Superior temporal gyrus (tissue), 1 donor: ENCODE measurements around the gene ADIPOR1.
"Not testable (repeated sequence)": the region's sequence is repeated elsewhere in the genome, so short reads cannot be mapped to it uniquely, and the experiment has no call there.

ENCODE experiments used
- DNase-seq: peaks from one replicate; pipeline ENCODE4 v3.0.0-alpha.2; 2016; ENCODE audit errors: extremely low spot score

The ADIPOR1 gene

DNA sequence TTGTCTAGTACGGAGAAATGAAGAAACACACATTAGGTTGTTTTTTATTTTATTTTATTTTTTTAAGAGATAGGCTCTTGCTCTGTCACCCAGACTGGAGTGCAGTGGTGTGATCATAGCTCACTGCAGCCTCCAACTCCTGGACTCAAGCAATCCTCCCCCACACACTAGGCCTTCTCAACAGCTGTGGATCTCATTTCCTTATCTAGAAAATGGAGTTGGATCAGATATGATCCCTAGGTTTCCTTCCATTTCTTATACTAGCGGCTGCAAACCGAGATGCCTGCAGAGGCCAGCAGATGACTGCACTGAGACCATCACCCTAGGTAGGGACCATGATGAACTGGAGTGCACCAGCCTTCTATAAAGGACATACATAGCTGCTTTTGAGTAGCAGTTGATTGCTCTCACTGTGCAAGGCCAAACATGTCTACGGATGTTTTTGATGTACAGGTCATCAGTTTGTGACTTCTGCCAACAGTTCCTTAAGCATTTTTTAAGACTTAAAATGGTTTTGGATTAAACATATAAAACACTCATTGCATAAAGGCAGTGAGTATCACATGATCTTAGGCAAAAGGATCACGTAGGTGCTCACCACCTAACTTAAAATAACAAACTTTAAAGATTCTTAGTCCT is 19.7 kb downstream of the ADIPOR1 start:
- DNase-seq = no peak

DNA sequence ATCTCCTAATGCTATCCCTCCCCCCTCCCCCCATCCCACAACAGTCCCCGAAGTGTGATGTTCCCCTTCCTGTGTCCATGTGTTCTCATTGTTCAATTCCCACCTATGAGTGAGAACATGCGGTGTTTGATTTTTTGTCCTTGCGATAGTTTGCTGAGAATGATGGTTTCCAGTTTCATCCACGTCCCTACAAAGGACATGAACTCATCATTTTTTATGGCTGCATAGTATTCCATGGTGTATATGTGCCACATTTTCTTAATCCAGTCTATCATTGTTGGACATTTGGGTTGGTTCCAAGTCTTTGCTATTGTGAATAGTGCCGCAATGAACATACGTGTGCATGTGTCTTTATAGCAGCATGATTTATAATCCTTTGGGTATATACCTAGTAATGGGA is 21.7 kb downstream of the ADIPOR1 start:
- DNase-seq = not testable (repeated sequence)

- DNase-seq = no peak
These were observed 22.3 kb downstream of the ADIPOR1 start for GRCh38 chr1:202935844-202936243.

GRCh38 chr1:202934755-202935154 is 23.4 kb downstream of the ADIPOR1 start:
- DNase-seq = no peak

DNA sequence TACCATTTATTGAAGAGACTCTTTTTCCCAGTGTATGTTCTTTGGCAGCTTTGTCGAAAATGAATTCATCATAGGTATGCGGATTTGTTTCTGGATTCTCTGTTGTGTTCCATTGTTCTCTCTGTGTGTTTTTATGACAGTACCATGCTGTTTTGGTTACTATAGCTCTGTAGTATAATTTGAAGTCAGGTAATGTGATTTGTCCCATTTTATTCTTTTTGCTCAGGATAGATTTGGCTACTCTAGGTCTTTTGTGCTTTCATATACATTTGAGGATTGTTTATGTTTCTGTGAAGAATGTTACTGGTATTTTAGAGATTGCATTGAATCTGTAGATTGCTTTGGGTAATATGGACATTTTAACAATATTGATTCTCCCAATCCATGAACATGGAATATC is 25.6 kb downstream of the ADIPOR1 start:
- DNase-seq = no peak

GRCh38 chr1:202926581-202927491 is 31.3 kb downstream of the ADIPOR1 start, which contains the start of gene KLHL12:
TSS of gene KLHL12 (minus strand) at chr1:202927234. CDS start at chr1:202925162, 2,072 bp downstream.
- DNase-seq = peak; percentile 97

- no peak for DNase-seq
These were observed 34.6 kb downstream of the ADIPOR1 start for GRCh38 chr1:202923533-202923932.

DNA sequence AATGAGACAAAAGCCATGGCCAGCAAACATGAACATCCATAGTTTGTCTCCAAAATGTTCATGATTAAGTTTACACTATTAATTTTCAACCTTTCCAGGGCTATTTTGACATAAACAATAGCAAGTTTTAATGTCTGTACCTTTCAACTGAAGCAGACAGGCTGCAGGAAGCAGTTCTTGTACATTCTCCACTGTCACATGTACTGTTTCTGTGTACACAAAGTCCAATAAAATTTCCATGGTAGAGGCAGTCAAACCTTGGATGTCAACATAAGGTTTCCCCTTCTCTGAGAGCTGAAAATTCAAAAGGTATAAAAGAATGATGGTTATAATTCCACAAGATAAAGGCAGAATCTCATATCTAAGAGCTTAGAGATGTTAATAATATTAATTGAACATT is 38.5 kb downstream of the ADIPOR1 start:
- DNase-seq = no peak

GRCh38 chr1:202915146-202915545 is 43.0 kb downstream of the ADIPOR1 start:
- no peak for DNase-seq

DNA sequence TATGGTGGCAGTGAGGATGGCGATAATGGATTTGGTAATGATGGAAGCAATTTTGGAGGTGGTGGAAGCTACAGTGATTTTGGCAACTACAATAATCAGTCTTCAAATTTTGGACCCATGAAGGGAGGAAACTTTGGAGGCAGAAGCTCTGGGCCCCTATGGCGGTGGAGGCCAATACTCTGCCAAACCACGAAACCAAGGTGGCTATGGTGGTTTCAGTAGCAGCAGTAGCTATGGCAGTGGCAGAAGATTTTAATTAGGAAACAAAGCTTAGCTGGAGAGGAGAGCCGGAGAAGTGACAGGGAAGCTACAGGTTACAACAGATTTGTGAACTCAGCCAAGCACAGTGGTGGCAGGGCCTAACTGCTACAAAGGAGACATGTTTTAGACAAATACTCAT is 45.6 kb downstream of the ADIPOR1 start:
- DNase-seq = not testable (repeated sequence)

GRCh38 chr1:202909494-202909893 is 48.6 kb downstream of the ADIPOR1 start:
- DNase-seq = no peak

- no peak for DNase-seq
These were observed 49.1 kb downstream of the ADIPOR1 start for GRCh38 chr1:202908998-202909397.

DNA sequence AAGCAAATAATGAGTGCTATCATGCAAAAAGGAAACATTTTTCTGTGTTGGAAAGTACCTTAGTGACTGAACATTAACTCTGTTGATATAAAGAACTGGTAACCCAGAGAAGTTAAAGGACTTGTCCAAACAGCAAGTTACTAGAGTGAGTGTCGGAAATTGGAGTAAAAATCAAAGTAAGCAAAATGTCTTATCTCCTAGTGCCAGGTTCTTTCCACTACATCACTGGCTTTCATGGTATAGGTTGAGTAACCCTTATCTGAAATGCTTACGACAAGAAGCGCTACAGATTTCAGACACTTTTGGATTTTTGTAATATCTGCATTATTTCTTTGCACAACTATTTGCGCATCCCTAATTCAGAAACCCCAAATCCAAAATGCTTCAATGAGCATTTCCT is 52.8 kb downstream of the ADIPOR1 start:
- DNase-seq = no peak

DNA sequence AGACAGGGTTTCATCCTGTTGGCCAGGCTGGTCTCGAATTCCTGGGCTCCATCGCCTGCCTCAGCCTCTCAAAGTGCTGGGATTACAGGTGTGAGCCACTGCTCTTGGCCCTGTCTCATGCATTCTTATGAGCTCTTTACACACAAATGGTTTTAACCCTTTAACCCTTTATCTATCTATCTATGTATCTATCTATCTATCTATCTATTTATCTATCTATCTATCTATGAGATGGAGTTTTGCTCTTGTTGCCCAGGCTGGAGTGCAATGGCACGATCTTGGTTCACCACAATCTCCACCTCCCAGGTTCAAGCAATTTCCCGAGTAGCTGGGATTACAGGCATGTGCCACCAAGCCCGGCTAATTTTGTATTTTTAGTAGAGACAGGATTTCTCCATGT is 54.3 kb downstream of the ADIPOR1 start:
- DNase-seq = not testable (repeated sequence)

GRCh38 chr1:202901555-202901954 is 56.6 kb downstream of the ADIPOR1 start:
- DNase-seq = no peak

DNA sequence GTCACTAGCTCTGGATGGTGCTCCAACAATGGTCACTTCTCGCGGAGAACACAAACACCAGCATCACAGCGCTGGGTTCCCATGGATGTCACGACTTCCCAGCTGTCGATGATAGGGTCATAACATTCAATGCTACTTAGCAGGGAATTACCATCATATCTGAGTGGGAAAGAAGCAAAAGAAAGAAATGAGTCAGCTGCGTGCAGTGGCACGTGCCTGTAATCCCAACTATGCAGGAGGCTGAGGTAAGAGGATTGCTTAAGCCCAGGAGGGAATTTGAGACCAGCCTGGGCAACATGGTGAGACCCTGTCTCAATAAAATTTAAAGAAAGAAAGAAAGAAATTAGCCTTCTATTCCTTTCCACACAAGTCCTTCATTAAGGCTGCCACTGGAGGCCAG is 65.6 kb downstream of the ADIPOR1 start:
- no peak for DNase-seq
